SK-N-MC (cell line): ENCODE data around the gene CIAO3.
"Not testable (repeated sequence)": the region's sequence is repeated elsewhere in the genome, so short reads cannot be mapped to it uniquely, and the experiment has no call there.

Experiments used
- DNase-seq: peaks from one replicate; pipeline ENCODE4 v3.0.0-alpha.2; 2011; ENCODE audit warnings: low read depth, low spot score
- H3K27ac ChIP-seq: fragments of 200-600 bp; sonication (generic); 2 replicates; pipeline ENCODE4 v1.5.1; 2016; ENCODE audit warnings: mixed run types
- H3K36me3 ChIP-seq: fragments of 200-600 bp; sonication (generic); 2 replicates; pipeline ENCODE4 v1.6.1; 2017; ENCODE audit warnings: antibody characterized with exemption, low read length, mixed read lengths; ENCODE audit not compliant: insufficient read depth
- H3K4me3 ChIP-seq: fragments of 200-600 bp; sonication (generic); 2 replicates; pipeline ENCODE4 v1.5.1; 2016
- H3K9ac ChIP-seq: fragments of 200-600 bp; sonication (generic); 2 replicates; pipeline ENCODE4 v1.8.0; 2017; ENCODE audit warnings: mixed run types, mixed read lengths; ENCODE audit not compliant: insufficient read length
- H3K9me3 ChIP-seq: fragments of 200-600 bp; sonication (generic); 2 replicates; pipeline ENCODE4 v1.6.1; 2017; ENCODE audit warnings: low read depth, mild to moderate bottlenecking, antibody characterized with exemption, low read length, moderate library complexity, mixed read lengths
- EZH2 ChIP-seq: fragments of 200-600 bp; sonication (generic); IDR thresholded peaks from one replicate; pipeline ENCODE4 v1.6.1; 2017; ENCODE audit warnings: antibody characterized with exemption
- FOXP2 ChIP-seq: optimal IDR thresholded peaks from 2 replicates; pipeline ENCODE3; 2011; ENCODE audit warnings: mild to moderate bottlenecking, moderate library complexity; ENCODE audit not compliant: insufficient read depth; ENCODE audit errors: extremely low read length, control extremely low read depth
- POLR2AphosphoS5 ChIP-seq: IDR thresholded peaks from 2 replicates; pipeline ENCODE4 v1.6.1; 2012; ENCODE audit warnings: mild to moderate bottlenecking, low read depth, low read length, borderline replicate concordance

Gene CIAO3

DNA sequence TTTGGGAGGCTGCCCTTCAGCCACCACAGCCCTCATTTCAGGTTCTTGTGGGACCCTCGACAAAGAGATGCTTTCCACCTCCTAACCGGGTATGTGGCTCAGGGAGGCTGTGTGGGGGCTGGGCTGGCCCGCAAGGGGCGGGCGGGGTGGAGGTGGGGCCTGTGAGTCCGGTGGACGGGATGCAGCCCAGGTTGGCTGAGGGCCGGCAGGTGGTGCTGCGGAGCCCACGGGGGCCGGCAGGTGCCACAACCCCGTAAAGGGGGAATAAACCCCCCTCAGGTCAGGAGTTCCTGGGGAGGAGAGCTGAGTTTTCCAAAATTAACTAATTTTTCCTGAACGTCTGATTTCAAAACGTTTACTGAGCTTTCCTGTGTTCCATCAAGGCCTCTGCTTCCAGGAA, 4.9 kb upstream of the CIAO3 start:
- no peak overlapping the region for H3K27ac ChIP-seq
- TF ChIP-seq FOXP2, result no peak
- no peak for TF ChIP-seq EZH2
- no peak for TF ChIP-seq POLR2AphosphoS5
- no peak for DNase-seq

DNA sequence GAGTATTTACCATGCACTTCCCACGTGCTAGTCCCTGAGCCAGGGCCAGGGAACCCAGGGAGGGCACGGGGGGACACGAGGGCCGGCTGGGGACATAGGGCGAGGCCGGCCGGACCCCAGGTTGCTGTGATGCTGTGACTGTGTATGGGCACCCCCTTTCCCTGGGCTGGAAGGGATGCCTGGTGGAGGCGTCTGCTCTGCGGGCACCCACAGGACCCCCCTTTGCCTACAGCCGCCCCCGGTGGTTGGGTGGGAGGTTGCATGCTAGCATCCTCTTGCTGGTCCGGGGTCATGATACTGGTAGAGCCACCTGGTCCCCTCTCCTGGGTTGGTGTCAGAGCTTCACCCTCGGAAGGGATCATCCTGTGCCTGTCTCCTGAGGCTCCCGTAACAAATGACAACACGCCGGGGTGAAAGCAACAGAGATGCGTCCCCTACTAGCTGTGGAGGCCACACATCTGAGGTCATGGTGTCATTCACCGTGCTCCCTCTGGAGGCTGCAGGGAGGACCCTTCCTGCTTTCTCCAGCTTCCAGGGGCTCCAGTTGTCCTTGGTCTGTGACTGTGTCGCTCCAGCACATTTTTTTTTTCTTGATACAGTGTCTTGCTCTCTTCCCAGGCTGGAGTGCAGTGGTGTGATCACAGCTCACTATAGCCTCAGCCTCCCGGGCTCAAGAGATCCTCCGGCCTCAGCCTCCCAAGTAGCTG, 3.1 kb upstream of the CIAO3 start:
- no peaks in the 10 kb centered on the region for H3K9me3 ChIP-seq
- H3K9ac ChIP-seq, result no peak overlapping the region
- H3K27ac ChIP-seq, result no peak overlapping the region
- no peak for DNase-seq
- H3K4me3 ChIP-seq, result no peak overlapping the region
- TF ChIP-seq FOXP2, result no peak
- H3K36me3 ChIP-seq, result no peaks in the 10 kb centered on the region

More for the DNA sequence above, 4.9 kb upstream of the CIAO3 start:
- Histone ChIP-seq H3K4me3 (no peak overlapping the region), H3K9ac (no peak overlapping the region), H3K36me3 (no peaks in the 10 kb centered on the region), H3K9me3 (no peaks in the 10 kb centered on the region)

DNA sequence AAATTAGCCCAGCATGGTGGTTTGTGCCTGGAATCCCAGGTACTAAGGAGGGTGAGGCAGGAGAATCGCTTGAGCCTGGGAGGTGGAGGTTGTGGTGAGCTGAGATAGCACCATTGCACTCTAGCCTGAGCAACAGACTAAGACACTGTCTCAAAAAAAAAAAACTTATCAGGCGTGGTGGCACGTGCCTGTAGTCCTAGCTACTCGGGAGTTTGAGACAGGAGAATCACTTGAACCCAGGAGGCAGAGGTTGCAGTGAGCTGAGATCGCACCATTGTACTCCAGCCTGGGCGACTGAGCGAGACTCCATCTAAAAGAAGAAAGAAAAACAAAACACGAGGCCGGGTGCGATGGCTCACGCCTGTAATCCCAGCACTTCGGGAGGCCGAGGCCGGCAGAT, 2.1 kb upstream of the CIAO3 start:
- H3K36me3 ChIP-seq, H3K4me3 ChIP-seq, DNase-seq: not testable (repeated sequence)

DNA sequence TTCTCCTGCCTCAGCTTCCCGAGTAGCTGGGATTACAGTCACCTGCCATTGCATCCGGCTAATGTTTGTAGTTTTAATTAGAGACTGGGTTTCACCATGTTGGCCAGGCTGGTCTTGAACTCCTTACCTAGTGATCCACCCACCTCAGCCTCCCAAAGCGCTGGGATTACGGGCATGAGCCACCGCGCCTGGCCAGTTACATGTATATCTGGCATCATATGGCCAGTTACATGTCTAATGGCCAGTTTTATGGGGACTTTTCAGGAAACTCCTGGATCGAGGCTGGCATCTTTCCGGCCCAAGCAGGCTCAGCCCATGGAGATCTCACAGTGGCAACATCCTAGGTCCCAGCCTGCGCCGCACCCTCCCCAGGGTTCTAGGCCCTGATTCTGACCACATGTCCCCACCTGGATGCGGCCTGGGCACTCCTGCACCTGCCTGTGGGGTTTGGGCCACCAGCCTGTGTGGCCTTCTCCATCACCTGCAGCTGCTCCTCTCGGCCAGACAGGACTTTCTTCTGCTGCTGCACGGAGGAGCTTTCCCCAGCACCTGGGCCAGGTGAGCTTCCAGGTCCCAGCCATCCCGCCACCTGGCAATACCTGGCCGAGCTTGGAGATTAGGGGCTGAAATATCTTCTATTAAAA, 1.3 kb upstream of the CIAO3 start:
- H3K9ac ChIP-seq, result no peak overlapping the region
- TF ChIP-seq POLR2AphosphoS5 (no peak), FOXP2 (no peak), EZH2 (no peak)
- no peaks in the 10 kb centered on the region; the same call in 1 of the 2 replicates for H3K36me3 ChIP-seq
- no peak for DNase-seq
- no peaks in the 10 kb centered on the region for H3K9me3 ChIP-seq
- no peak overlapping the region for H3K27ac ChIP-seq
- H3K4me3 ChIP-seq, result no peak overlapping the region

More for the DNA sequence above, 2.1 kb upstream of the CIAO3 start:
- H3K9me3 ChIP-seq, H3K27ac ChIP-seq, H3K9ac ChIP-seq: not testable (repeated sequence)

DNA sequence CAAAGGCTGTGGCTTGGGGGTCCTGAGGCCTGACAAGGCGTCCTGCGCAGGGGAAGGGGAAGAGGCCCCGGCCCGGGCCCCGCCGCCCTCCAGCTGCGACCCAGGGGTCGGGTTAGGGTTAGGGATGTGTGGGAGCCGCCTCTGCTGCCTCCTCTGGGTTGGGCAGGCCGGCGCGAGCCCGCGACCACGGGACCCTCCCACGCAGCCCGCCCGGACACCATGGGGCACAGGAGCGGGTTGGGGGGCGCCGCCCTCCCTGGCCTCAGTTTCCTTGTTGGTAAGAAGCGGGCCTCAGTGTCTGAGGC, 386 bp downstream of the CIAO3 start:
- DNase-seq, result no peak
- Histone ChIP-seq H3K27ac (no peak overlapping the region), H3K36me3 (no peaks in the 10 kb centered on the region; the same call in 1 of the 2 replicates), H3K9me3 (no peaks in the 10 kb centered on the region), H3K4me3 (peak overlapping the region; percentile 88), H3K9ac (peak overlapping the region; percentile 92)
- TF ChIP-seq FOXP2 (no peak), POLR2AphosphoS5 (no peak), EZH2 (no peak)

DNA sequence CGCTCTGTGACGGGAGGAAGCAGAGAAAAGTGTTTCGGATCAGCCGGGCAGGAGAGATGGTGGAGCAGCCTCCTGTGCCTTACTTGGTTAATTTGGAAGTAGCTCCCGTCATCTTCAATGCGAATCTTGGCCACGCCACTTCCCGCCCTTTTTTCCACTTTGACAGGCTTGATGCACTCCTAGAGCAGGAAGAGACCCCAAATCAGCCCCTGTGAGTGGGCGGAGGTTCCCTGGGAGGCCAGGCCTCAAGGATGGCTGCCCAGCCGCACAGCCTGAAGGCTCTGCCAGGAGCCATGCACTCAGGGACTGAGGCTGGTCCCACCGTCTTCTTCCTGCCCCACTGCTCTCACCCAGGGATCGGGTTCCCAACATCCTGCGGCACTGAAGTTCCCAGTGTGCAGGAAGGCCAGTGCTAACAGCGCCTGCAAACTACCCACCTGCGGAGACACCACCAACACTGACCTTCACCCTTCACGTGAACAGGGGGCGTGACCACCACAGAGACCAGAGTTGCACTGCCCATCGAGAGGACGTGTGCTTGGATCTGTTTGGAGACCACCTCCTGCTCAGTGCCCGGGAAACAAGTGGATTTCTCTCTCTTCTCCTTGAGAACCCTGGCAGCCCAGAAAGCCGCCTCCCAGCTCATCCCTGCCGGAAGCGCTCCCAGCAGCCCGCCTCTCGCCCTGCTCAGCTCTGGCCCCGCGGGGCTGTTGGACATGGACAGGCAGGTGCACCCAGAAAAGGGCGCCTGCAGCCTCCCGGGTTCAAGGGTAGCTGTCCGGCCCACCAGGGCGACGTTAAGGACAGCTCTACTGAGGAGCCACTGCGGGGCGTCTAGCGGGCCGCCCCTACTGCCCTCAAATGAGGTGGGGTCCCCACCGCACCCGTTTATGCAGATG, 988 bp downstream of the CIAO3 start:
- DNase-seq, result no peak
- no peaks in the 10 kb centered on the region; the same call in 1 of the 2 replicates for H3K36me3 ChIP-seq
- H3K9me3 ChIP-seq, result no peaks in the 10 kb centered on the region
- TF ChIP-seq POLR2AphosphoS5 (no peak), FOXP2 (no peak), EZH2 (no peak)
- peak overlapping the region; percentile 92 for H3K9ac ChIP-seq
- no peak overlapping the region for H3K27ac ChIP-seq
- H3K4me3 ChIP-seq, result peak overlapping the region; percentile 88

DNA sequence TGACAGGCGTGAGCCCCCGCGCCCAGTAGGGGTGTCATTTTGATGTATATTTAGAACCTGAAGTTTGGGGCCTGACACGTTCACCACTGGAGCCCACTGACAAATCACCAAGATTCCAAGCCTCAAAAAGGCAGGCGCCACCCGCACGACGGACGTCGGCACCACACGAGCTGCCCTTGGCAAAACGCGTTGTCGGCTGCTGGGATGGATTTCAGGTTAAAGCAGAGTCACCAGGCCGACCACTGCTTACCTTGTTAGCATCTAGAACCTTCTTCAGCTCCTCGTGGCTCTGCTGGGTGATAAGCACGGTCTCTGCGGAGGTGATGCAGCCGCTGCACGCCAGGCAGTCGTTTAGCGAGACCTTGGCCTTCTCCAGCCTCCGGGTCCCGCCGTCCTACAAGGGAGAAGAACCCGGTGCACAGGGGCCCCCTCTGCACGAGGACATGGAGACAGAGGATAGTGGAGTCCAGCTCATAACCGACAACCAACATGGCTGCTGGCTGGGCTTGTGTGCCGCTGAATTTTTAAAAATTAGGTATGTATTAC, 3.8 kb downstream of the CIAO3 start:
- TF ChIP-seq FOXP2, result no peak
- TF ChIP-seq POLR2AphosphoS5, result no peak
- TF ChIP-seq EZH2, result no peak
- Histone ChIP-seq H3K36me3 (no peaks in the 10 kb centered on the region; the same call in 1 of the 2 replicates), H3K9ac (no peak overlapping the region), H3K4me3 (no peak overlapping the region), H3K9me3 (no peaks in the 10 kb centered on the region), H3K27ac (no peak overlapping the region)
- DNase-seq, result no peak

DNA sequence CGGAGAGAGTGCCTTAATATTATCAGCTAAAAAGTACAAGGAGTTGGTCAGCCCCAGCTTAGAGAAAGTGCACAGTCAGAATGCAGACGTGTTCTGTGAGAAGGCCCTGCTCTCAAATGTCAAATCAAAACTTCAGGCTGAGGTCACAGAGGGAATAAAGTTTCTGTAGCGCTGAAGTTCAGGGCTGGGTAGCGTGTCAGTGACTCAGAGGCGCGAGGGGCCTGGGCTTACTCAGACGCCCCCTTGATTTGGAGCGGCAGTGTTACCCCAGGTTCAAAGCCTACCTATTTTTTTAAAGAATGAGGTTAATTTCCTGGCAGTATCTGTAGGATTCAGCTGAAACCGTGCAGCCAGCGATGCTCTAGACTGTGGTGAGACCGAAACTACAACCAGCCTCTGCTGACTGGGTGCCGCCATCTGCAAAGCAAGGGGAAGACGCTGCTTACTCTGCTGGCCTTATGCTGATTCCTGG, 4.8 kb downstream of the CIAO3 start:
- Histone ChIP-seq H3K4me3 (no peak overlapping the region), H3K27ac (no peak overlapping the region), H3K9me3 (no peaks in the 10 kb centered on the region), H3K9ac (no peak overlapping the region), H3K36me3 (no peaks in the 10 kb centered on the region; the same call in 1 of the 2 replicates)
- TF ChIP-seq FOXP2 (no peak), POLR2AphosphoS5 (no peak), EZH2 (no peak)
- DNase-seq, result no peak
